ENCODE data around the gene PLCB1. TPM values are rescaled to one million over a fixed set of nuclear protein-coding genes. Genes with fewer than 3 reads are reported as not detected.

The PLCB1 gene
- total RNA-seq, 1 experiment from 2014 or later: 11.3 TPM

DNA sequence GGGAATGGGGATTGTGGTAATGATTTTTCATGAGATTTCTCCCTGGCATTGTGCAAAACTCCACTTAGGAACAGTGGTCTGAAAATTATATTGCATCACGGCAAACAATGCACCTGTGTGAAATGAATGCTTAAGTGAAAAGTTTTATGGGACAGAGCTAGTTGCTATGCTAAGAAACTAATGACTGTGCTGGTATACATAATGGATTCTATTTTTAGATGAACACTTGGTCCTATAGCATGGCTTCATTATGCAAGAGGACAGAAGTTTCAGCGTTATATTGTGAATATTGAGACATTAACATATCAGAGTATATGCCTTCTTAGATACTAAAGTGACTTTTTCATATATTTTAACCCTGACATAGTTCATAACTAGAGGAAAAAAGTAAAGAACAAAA, 30.5 kb downstream of the PLCB1 start (continued):
- TF ChIP-seq E2F1 (CRISPR knock-in tag; IDR thresholded peaks at IDR 0.05) (no peak), FOXJ3 (CRISPR knock-in tag; IDR thresholded peaks at IDR 0.05; ENCODE audit: borderline replicate concordance) (no peak), NFE2L1 (CRISPR knock-in tag; IDR thresholded peaks at IDR 0.05) (no peak), TP53 (CRISPR knock-in tag; IDR thresholded peaks at IDR 0.05) (no peak), MYBL2 (CRISPR knock-in tag; IDR thresholded peaks at IDR 0.05) (no peak), FOXP1 (CRISPR knock-in tag; IDR thresholded peaks at IDR 0.05; ENCODE audit: borderline replicate concordance) (no peak)

DNA sequence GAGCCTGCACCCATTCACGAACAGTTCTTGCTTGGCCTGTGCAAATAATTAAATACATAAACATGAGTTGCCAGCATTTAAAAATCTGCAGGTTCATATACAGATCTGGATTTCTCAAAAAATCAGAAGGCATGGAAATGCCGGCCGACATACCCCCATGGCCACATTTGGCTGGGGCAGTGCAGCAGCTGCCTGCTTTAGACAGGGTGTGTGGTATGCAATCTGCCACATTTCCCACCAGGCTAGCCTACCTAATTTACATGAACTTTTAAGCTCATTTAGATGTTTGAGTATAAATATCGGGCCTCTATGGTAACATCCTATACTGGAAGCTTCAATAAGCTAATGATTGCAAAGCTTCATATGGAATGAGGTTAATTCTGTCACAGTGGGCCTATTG, 31.5 kb downstream of the PLCB1 start:
- ChIA-PET POLR2A (no interaction called here), CTCF (no interaction called here)
- Mint-ChIP-seq H3K9me3 (peaks cover 12% of the 10 kb centered on the region), H3K36me3 (peaks cover 16% of the 10 kb centered on the region), H3K27ac (no peak overlapping the region), H3K4me3 (no peak overlapping the region), H3K27me3 (ENCODE audit: low read depth) (no peaks in the 10 kb centered on the region; the same call in 1 of the 2 replicates), H3K4me1 (no peaks in the 10 kb centered on the region)
- DNase-seq (ENCODE audit: low spot score): no peak
- ATAC-seq: no peak
- no peak for TF ChIP-seq MYBL2 (CRISPR knock-in tag; IDR thresholded peaks at IDR 0.05)
- TF ChIP-seq, protein P1, sequence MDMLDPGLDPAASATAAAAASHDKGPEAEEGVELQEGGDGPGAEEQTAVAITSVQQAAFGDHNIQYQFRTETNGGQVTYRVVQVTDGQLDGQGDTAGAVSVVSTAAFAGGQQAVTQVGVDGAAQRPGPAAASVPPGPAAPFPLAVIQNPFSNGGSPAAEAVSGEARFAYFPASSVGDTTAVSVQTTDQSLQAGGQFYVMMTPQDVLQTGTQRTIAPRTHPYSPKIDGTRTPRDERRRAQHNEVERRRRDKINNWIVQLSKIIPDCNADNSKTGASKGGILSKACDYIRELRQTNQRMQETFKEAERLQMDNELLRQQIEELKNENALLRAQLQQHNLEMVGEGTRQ (CRISPR knock-in tag; IDR thresholded peaks at IDR 0.05): no peak
- TF ChIP-seq E2F5 (CRISPR knock-in tag; IDR thresholded peaks at IDR 0.05): no peak

- Mint-ChIP-seq H3K4me3 (no peak overlapping the region), H3K27me3 (ENCODE audit: low read depth) (no peaks in the 10 kb centered on the region), H3K27ac (no peak overlapping the region), H3K36me3 (no peaks in the 10 kb centered on the region), H3K9me3 (no peaks in the 10 kb centered on the region), H3K4me1 (no peaks in the 10 kb centered on the region)
- ChIA-PET POLR2A (no interaction called here), CTCF (no interaction called here)
- ATAC-seq (no peak), DNase-seq (ENCODE audit: low spot score) (no peak)
- no peak for TF ChIP-seq ZNF263 (CRISPR knock-in tag; IDR thresholded peaks at IDR 0.05; ENCODE audit: low read depth)
- TF ChIP-seq, protein P2, sequence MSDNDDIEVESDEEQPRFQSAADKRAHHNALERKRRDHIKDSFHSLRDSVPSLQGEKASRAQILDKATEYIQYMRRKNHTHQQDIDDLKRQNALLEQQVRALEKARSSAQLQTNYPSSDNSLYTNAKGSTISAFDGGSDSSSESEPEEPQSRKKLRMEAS (CRISPR knock-in tag; IDR thresholded peaks at IDR 0.05): no peak
- TF ChIP-seq, protein P3, sequence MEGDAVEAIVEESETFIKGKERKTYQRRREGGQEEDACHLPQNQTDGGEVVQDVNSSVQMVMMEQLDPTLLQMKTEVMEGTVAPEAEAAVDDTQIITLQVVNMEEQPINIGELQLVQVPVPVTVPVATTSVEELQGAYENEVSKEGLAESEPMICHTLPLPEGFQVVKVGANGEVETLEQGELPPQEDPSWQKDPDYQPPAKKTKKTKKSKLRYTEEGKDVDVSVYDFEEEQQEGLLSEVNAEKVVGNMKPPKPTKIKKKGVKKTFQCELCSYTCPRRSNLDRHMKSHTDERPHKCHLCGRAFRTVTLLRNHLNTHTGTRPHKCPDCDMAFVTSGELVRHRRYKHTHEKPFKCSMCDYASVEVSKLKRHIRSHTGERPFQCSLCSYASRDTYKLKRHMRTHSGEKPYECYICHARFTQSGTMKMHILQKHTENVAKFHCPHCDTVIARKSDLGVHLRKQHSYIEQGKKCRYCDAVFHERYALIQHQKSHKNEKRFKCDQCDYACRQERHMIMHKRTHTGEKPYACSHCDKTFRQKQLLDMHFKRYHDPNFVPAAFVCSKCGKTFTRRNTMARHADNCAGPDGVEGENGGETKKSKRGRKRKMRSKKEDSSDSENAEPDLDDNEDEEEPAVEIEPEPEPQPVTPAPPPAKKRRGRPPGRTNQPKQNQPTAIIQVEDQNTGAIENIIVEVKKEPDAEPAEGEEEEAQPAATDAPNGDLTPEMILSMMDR (IDR thresholded peaks at IDR 0.05): no peak
- no peak for TF ChIP-seq HMGA2 (CRISPR knock-in tag; IDR thresholded peaks at IDR 0.05)
- no peak for TF ChIP-seq SMAD3 (CRISPR knock-in tag; IDR thresholded peaks at IDR 0.05; ENCODE audit: borderline replicate concordance)
- TF ChIP-seq, protein P4, sequence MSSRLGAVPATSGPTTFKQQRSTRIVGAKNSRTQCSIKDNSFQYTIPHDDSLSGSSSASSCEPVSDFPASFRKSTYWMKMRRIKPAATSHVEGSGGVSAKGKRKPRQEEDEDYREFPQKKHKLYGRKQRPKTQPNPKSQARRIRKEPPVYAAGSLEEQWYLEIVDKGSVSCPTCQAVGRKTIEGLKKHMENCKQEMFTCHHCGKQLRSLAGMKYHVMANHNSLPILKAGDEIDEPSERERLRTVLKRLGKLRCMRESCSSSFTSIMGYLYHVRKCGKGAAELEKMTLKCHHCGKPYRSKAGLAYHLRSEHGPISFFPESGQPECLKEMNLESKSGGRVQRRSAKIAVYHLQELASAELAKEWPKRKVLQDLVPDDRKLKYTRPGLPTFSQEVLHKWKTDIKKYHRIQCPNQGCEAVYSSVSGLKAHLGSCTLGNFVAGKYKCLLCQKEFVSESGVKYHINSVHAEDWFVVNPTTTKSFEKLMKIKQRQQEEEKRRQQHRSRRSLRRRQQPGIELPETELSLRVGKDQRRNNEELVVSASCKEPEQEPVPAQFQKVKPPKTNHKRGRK (CRISPR knock-in tag; IDR thresholded peaks at IDR 0.05; ENCODE audit: borderline replicate concordance): no peak
- no peak for TF ChIP-seq ZSCAN18 (CRISPR knock-in tag; IDR thresholded peaks at IDR 0.05)
- TF ChIP-seq GABPB1 (CRISPR knock-in tag; IDR thresholded peaks at IDR 0.05): no peak
- TF ChIP-seq ELF4 (CRISPR knock-in tag; IDR thresholded peaks at IDR 0.05; ENCODE audit: low read depth): no peak
- TF ChIP-seq ZNF232 (CRISPR knock-in tag; IDR thresholded peaks at IDR 0.05): no peak
- TF ChIP-seq E2F5 (CRISPR knock-in tag; IDR thresholded peaks at IDR 0.05): no peak
- TF ChIP-seq MXD4 (CRISPR knock-in tag; IDR thresholded peaks at IDR 0.05; ENCODE audit: borderline replicate concordance): no peak
- TF ChIP-seq ZBTB21 (CRISPR knock-in tag; IDR thresholded peaks at IDR 0.05; ENCODE audit: borderline replicate concordance): no peak
- no peak for TF ChIP-seq OVOL2 (CRISPR knock-in tag; IDR thresholded peaks at IDR 0.05; ENCODE audit: borderline replicate concordance)
- TF ChIP-seq, protein P5, sequence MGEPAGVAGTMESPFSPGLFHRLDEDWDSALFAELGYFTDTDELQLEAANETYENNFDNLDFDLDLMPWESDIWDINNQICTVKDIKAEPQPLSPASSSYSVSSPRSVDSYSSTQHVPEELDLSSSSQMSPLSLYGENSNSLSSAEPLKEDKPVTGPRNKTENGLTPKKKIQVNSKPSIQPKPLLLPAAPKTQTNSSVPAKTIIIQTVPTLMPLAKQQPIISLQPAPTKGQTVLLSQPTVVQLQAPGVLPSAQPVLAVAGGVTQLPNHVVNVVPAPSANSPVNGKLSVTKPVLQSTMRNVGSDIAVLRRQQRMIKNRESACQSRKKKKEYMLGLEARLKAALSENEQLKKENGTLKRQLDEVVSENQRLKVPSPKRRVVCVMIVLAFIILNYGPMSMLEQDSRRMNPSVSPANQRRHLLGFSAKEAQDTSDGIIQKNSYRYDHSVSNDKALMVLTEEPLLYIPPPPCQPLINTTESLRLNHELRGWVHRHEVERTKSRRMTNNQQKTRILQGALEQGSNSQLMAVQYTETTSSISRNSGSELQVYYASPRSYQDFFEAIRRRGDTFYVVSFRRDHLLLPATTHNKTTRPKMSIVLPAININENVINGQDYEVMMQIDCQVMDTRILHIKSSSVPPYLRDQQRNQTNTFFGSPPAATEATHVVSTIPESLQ (CRISPR knock-in tag; IDR thresholded peaks at IDR 0.05): no peak
- TF ChIP-seq FOXK1 (CRISPR knock-in tag; IDR thresholded peaks at IDR 0.05): no peak
Observed at GRCh38 chr20:8166730-8167129, 34.7 kb downstream of the PLCB1 start.

Measured in WTC11 (cell line).